Measurements from ENCODE around the gene LAMB3. TPM values are rescaled to one million over a fixed set of nuclear protein-coding genes. Genes with fewer than 3 reads are reported as not detected.

The LAMB3 gene
- total RNA-seq, 1 donor from 2014 or later = not detected

- H3K36me3 Mint-ChIP-seq = no peaks in the 10 kb centered on the region
- Histone ChIP-seq H3K9ac (no peak overlapping the region), H3K9me3 (ENCODE audit: low read depth) (no peaks in the 10 kb centered on the region), H3K27me3 (no peaks in the 10 kb centered on the region), H3K79me2 (ENCODE audit: low read depth) (no peaks in the 10 kb centered on the region), H3K4me3 (no peak overlapping the region), H3K27ac (no peak overlapping the region), H3K4me2 (no peak overlapping the region), H4K20me1 (ENCODE audit: low read depth) (no peaks in the 10 kb centered on the region), H3K4me1 (no peaks in the 10 kb centered on the region), H3K36me3 (no peaks in the 10 kb centered on the region), H3F3A (ENCODE audit: low read depth) (no peaks in the 10 kb centered on the region), H2AFZ (replicated peaks) (no peak overlapping the region)
- H3K4me3 Mint-ChIP-seq = no peak overlapping the region
- no peaks in the 10 kb centered on the region for H3K9me3 Mint-ChIP-seq
- DNase-seq (ENCODE audit: low spot score) = no peak
- TF ChIP-seq EZH2 (IDR thresholded peaks at IDR 0.05) (no peak), EZH2phosphoT487 (IDR thresholded peaks at IDR 0.05) (no peak)
- TF ChIP-seq, protein P1, sequence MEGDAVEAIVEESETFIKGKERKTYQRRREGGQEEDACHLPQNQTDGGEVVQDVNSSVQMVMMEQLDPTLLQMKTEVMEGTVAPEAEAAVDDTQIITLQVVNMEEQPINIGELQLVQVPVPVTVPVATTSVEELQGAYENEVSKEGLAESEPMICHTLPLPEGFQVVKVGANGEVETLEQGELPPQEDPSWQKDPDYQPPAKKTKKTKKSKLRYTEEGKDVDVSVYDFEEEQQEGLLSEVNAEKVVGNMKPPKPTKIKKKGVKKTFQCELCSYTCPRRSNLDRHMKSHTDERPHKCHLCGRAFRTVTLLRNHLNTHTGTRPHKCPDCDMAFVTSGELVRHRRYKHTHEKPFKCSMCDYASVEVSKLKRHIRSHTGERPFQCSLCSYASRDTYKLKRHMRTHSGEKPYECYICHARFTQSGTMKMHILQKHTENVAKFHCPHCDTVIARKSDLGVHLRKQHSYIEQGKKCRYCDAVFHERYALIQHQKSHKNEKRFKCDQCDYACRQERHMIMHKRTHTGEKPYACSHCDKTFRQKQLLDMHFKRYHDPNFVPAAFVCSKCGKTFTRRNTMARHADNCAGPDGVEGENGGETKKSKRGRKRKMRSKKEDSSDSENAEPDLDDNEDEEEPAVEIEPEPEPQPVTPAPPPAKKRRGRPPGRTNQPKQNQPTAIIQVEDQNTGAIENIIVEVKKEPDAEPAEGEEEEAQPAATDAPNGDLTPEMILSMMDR (IDR thresholded peaks at IDR 0.05) = no peak
- H3K27ac Mint-ChIP-seq = no peak overlapping the region
- H3K4me1 Mint-ChIP-seq = no peaks in the 10 kb centered on the region
- peaks cover 10% of the 10 kb centered on the region for H3K27me3 Mint-ChIP-seq (ENCODE audit: insufficient read depth, low read depth)
Observed at GRCh38 chr1:209612646-209613399, 39.4 kb downstream of the LAMB3 start.

GRCh38 chr1:209611771-209612570 is 40.3 kb downstream of the LAMB3 start:
- no peak overlapping the region for H2AFZ ChIP-seq (replicated peaks)
- no peak overlapping the region for H3K4me3 Mint-ChIP-seq
- no peaks in the 10 kb centered on the region for H3K4me1 ChIP-seq
- no peak overlapping the region for H3K4me2 ChIP-seq
- no peaks in the 10 kb centered on the region for H3K4me1 Mint-ChIP-seq
- H4K20me1 ChIP-seq (ENCODE audit: low read depth) = no peaks in the 10 kb centered on the region
- H3K27ac ChIP-seq = no peak overlapping the region
- no peaks in the 10 kb centered on the region for H3K36me3 ChIP-seq
- no peak overlapping the region for H3K27ac Mint-ChIP-seq
- no peak overlapping the region for H3K9ac ChIP-seq
- no peaks in the 10 kb centered on the region for H3K27me3 ChIP-seq
- H3K4me3 ChIP-seq = no peak overlapping the region
- DNase-seq (ENCODE audit: low spot score) = no peak
- no peaks in the 10 kb centered on the region for H3K9me3 Mint-ChIP-seq
- no peaks in the 10 kb centered on the region for H3K79me2 ChIP-seq (ENCODE audit: low read depth)
- TF ChIP-seq, protein P1 (IDR thresholded peaks at IDR 0.05) = peak; percentile 14
- no peak for TF ChIP-seq EZH2 (IDR thresholded peaks at IDR 0.05)
- peaks cover 4% of the 10 kb centered on the region for H3K27me3 Mint-ChIP-seq (ENCODE audit: insufficient read depth, low read depth)
- no peaks in the 10 kb centered on the region for H3K36me3 Mint-ChIP-seq
- H3F3A ChIP-seq (ENCODE audit: low read depth) = no peaks in the 10 kb centered on the region
- no peaks in the 10 kb centered on the region for H3K9me3 ChIP-seq (ENCODE audit: low read depth)

GRCh38 chr1:209610631-209610905 is 41.7 kb downstream of the LAMB3 start:
- Mint-ChIP-seq H3K4me3 (no peak overlapping the region), H3K36me3 (peaks cover 2% of the 10 kb centered on the region), H3K4me1 (no peaks in the 10 kb centered on the region), H3K9me3 (no peaks in the 10 kb centered on the region), H3K27me3 (ENCODE audit: insufficient read depth, low read depth) (peaks cover 4% of the 10 kb centered on the region), H3K27ac (no peak overlapping the region)
- H3K27me3 ChIP-seq = no peaks in the 10 kb centered on the region
- no peak overlapping the region for H2AFZ ChIP-seq (replicated peaks)
- no peaks in the 10 kb centered on the region for H3F3A ChIP-seq (ENCODE audit: low read depth)
- H3K79me2 ChIP-seq (ENCODE audit: low read depth) = no peaks in the 10 kb centered on the region
- H3K9ac ChIP-seq = no peak overlapping the region
- H3K4me3 ChIP-seq = no peak overlapping the region
- no peak overlapping the region for H3K4me2 ChIP-seq
- H3K27ac ChIP-seq = no peak overlapping the region
- no peak for DNase-seq (ENCODE audit: low spot score)
- no peaks in the 10 kb centered on the region for H3K4me1 ChIP-seq
- no peaks in the 10 kb centered on the region for H3K9me3 ChIP-seq (ENCODE audit: low read depth)
- TF ChIP-seq EZH2 (IDR thresholded peaks at IDR 0.05) = no peak
- no peak for TF ChIP-seq EZH2phosphoT487 (IDR thresholded peaks at IDR 0.05)
- TF ChIP-seq, protein P1 (IDR thresholded peaks at IDR 0.05) = no peak
- H4K20me1 ChIP-seq (ENCODE audit: low read depth) = no peaks in the 10 kb centered on the region
- H3K36me3 ChIP-seq = no peaks in the 10 kb centered on the region
